Duodenal mucosa (tissue), 2 donors: ENCODE measurements around the gene FRMD4A.

Source experiments
- H3K27ac ChIP-seq: one replicate; pipeline ENCODE4 v1.7.0; 2013; ENCODE audit warnings: low read depth, low read length
- H3K27me3 ChIP-seq, 2 donors: one replicate each; pipeline ENCODE4 v1.7.0; 2013; ENCODE audit warnings: low read length in 2 of 2, control low read depth in 1 of 2; ENCODE audit not compliant: insufficient read depth in 2 of 2, control insufficient read depth in 1 of 2
- H3K36me3 ChIP-seq, 2 donors: one replicate each; pipeline ENCODE4 v1.7.0; 2013; ENCODE audit warnings: low read length in 2 of 2, control low read depth in 1 of 2; ENCODE audit not compliant: insufficient read depth in 2 of 2, control insufficient read depth in 1 of 2
- H3K4me1 ChIP-seq, 2 donors: one replicate each; pipeline ENCODE4 v1.7.0; 2013; ENCODE audit warnings: low read length in 2 of 2, control low read depth in 1 of 2; ENCODE audit not compliant: insufficient read depth in 2 of 2, control insufficient read depth in 1 of 2
- H3K4me3 ChIP-seq, 2 donors: one replicate each; pipeline ENCODE4 v1.7.0; 2013; ENCODE audit warnings: low read length in 2 of 2, low read depth in 1 of 2
- H3K9ac ChIP-seq, 2 donors: one replicate each; pipeline ENCODE4 v1.7.0; 2013; ENCODE audit warnings: low read length in 2 of 2, low read depth in 1 of 2
- H3K9me3 ChIP-seq, 2 donors: one replicate each; pipeline ENCODE4 v1.7.0; 2013; ENCODE audit warnings: low read length in 2 of 2, control low read depth in 1 of 2; ENCODE audit not compliant: control insufficient read depth in 1 of 2

Gene FRMD4A

DNA sequence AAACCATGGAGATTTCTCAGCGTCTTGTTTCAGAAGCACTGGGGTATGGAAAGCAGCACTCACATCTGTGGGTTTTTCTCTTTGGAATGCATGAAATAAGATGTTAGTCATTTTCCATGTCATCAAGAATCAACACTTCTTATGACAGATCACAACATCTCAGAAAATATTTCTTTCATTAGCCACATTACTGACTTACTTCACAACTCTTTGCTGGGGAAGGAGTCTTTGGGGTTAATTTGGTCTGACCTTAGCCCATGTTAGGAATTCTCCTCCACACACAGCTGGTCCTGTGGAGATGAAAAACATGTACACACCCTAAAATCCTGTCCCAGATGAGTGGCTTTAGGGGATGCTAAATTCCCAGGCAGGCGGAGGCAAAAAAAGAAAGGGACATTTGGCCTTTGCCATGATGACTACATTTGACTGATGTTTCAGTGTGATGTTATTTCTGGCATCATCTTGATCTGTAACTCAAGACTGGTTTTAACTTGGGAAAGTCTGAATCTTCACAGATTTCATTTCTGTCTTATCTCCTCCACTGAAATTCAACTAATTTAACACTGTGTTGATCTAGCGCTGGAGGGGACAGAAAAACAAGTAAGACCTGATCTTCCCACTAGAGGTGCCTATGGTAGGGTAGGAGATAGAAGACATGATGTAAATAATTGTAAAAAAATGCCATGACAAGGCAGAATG, 380.7 kb downstream of the FRMD4A start:
- H3K4me1 ChIP-seq: peaks cover 0 to 6% of the 10 kb centered on the region in 2 donors
- no peaks in the 10 kb centered on the region for H3K9me3 ChIP-seq
- no peaks in the 10 kb centered on the region for H3K27me3 ChIP-seq
- no peaks in the 10 kb centered on the region for H3K36me3 ChIP-seq
- no peak overlapping the region for H3K9ac ChIP-seq
- no peak overlapping the region for H3K27ac ChIP-seq
- H3K4me3 ChIP-seq: no peak overlapping the region

DNA sequence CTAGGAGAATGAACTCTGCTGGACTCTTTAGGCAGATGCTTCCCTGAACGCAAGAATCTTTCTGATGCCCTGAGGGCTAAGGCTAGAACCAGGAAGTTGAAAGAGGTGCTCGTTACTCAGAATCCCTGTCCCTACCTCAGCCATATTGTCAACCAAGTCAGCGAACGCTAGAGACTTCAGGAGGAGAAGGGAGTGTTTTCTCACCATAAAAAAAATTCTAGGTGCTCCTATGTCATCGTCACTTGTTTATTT, 384.6 kb downstream of the FRMD4A start:
- no peak overlapping the region for H3K4me3 ChIP-seq
- no peaks in the 10 kb centered on the region for H3K27me3 ChIP-seq
- no peak overlapping the region for H3K9ac ChIP-seq
- H3K36me3 ChIP-seq: no peaks in the 10 kb centered on the region
- no peak overlapping the region for H3K27ac ChIP-seq
- H3K9me3 ChIP-seq: no peaks in the 10 kb centered on the region
- peaks cover 0 to 6% of the 10 kb centered on the region in 2 donors for H3K4me1 ChIP-seq

DNA sequence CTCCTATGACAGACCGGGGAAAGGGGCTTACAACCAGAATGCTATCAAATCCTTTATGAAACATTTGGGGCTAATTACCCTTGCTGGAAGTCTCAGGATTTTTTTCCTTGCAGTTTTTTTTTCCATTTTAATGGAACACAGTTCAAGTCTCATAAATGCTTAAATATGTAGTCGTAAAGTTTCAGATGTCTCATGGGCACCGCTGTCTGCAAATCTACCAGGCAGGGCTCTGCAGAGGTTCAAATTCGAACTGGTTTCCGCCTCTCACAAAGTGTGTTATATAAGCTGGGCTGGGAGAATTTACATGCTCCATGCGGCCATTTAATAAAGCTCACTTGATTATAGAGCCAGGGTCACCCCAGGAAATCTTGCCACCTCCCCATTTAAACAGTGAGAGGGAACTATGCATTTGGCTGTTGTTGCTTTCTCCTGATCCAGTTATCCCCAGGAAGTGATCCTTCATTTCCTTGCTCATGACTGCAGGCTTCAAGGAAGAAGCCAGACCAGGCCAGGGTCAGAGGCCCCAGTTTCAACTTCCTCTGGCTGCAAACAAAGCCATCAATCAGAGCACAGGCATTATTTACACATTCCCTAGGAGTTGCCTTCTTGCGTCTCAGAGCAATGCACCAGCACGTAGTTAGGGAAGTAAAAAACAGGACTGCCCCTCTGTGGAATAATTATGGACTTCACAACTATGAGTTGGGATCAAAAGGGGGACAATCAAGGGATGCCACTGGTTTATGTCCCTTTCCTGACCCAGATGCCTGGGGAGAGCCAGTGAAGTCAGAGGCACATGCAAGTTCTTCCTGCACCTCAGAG, 385.1 kb downstream of the FRMD4A start:
- Histone ChIP-seq H3K4me1 (peaks cover 0 to 6% of the 10 kb centered on the region in 2 donors), H3K27me3 (no peaks in the 10 kb centered on the region), H3K27ac (no peak overlapping the region), H3K4me3 (no peak overlapping the region), H3K9me3 (no peaks in the 10 kb centered on the region), H3K36me3 (no peaks in the 10 kb centered on the region), H3K9ac (no peak overlapping the region)

DNA sequence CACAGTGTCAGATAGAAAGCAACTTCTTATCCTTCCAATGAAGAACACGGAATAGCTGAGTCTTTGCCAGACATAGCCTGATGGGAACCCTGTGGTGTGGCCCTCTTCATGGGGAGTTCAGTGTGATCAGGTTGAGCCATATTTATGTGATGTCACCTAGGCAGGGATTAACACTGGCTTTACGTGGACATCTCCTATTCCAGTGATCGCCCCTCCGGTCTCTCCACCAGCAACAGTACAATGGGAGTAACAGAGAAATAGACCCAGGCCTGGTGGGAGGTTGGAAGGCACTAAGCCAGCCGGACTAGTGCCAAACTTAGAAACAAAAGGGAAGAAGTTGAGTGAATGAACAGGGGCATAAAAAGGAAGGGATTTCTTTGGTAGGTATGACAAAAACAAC, 385.9 kb downstream of the FRMD4A start:
- H3K27ac ChIP-seq: no peak overlapping the region
- H3K4me1 ChIP-seq: peaks cover 0 to 6% of the 10 kb centered on the region in 2 donors

DNA sequence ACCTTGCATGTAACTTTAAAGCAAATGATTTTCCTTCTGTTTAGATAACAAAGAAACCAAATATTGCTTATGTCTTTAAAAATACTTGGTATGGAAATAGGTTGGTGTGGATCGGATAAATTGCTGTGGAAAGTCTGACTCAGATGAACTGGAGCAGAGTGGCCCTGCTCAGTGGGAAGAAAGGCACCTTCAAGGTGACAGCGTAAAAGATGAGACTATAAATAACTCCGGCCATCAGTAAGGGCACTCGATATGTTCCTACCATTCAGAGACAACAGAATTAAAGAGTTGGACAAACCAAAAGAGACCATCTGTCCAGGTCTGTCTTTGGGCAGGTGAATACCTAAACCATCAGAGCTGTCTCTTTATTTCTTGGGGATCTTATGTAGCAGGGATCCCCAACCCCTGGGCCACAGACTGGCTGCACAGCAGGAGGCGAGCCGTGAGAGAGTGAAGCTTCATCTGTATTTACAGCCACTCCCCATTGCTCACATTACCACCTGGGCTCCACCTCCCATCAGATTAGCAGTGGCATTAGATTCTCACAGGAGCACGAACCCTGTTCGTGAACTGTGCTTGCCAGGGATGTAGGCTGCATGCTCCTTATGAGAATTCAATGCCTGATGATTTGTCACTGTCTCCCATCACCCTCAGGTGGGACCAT, 386.9 kb downstream of the FRMD4A start:
- Histone ChIP-seq H3K9ac (no peak overlapping the region), H3K4me3 (no peak overlapping the region), H3K27ac (no peak overlapping the region), H3K27me3 (no peaks in the 10 kb centered on the region), H3K36me3 (no peaks in the 10 kb centered on the region), H3K9me3 (no peaks in the 10 kb centered on the region), H3K4me1 (peaks cover 0 to 6% of the 10 kb centered on the region in 2 donors)

More for the DNA sequence above, 385.9 kb downstream of the FRMD4A start:
- Histone ChIP-seq H3K4me3 (no peak overlapping the region), H3K36me3 (no peaks in the 10 kb centered on the region), H3K9me3 (no peaks in the 10 kb centered on the region), H3K9ac (no peak overlapping the region), H3K27me3 (no peaks in the 10 kb centered on the region)

DNA sequence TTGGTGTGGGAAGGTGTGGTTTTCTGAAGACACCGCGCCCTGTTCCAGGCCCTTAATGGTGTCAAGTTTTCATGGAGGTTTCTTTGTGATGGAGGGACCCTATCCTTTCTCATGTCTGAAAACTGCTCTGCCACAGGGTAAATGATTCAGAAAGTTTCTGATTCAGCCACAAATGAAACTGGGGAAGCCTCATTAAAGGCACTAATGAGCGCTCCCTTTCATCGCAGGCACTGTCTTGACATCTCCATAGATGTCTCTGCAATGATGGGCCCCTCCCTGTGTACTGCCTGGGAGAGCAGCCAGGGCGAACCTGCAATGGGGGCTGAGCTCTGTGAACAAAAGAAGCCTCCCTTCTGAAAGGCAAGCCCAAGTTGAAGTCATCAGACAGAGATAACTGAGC, 388.7 kb downstream of the FRMD4A start:
- Histone ChIP-seq H3K9ac (no peak overlapping the region), H3K4me3 (no peak overlapping the region), H3K4me1 (peaks cover 0 to 6% of the 10 kb centered on the region in 2 donors), H3K27me3 (no peaks in the 10 kb centered on the region), H3K27ac (no peak overlapping the region), H3K36me3 (no peaks in the 10 kb centered on the region), H3K9me3 (no peaks in the 10 kb centered on the region)

DNA sequence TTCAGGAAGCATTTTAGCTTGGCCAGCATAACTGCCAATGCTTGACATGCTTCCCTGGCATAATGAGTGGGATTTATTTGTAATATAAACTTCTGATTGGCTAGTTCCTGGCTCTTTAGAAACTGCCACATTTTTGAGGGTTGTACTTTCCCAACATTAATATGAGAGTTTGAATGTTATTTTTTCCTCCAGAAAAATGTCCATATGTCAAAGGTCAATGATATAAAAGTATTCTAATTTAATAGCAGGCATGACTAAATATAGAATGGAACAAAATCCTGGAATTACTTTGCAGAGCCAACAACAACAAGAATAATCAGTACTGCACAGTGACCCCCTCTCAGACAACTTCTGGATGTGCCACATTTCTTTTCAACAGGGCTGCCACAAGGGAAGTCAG, 391.3 kb downstream of the FRMD4A start:
- no peaks in the 10 kb centered on the region for H3K36me3 ChIP-seq
- H3K4me3 ChIP-seq: no peak overlapping the region
- H3K4me1 ChIP-seq: no peaks in the 10 kb centered on the region
- no peak overlapping the region for H3K27ac ChIP-seq
- no peaks in the 10 kb centered on the region for H3K9me3 ChIP-seq
- H3K27me3 ChIP-seq: no peaks in the 10 kb centered on the region
- H3K9ac ChIP-seq: no peak overlapping the region

DNA sequence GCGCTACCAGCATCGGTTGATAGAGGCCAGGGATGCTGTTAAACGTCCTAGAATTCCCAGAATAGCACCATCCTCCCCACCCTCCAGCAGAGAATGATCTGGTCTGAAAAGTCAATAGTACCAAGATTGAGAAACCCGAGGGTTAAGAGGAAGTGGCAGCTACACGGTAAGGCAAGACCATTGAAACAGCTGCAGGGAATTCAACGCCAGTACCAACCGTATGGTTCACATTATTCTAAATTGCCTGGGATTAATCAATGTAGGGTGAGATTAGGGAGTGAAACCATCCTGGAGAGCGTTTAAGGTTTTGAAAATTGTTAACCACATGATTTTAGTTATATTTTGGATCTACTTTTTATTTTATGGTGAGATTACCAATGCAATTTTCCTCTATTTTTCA, 391.8 kb downstream of the FRMD4A start:
- Histone ChIP-seq H3K27me3 (no peaks in the 10 kb centered on the region), H3K9ac (no peak overlapping the region), H3K27ac (no peak overlapping the region), H3K4me1 (no peaks in the 10 kb centered on the region), H3K36me3 (no peaks in the 10 kb centered on the region), H3K9me3 (no peaks in the 10 kb centered on the region), H3K4me3 (no peak overlapping the region)

DNA sequence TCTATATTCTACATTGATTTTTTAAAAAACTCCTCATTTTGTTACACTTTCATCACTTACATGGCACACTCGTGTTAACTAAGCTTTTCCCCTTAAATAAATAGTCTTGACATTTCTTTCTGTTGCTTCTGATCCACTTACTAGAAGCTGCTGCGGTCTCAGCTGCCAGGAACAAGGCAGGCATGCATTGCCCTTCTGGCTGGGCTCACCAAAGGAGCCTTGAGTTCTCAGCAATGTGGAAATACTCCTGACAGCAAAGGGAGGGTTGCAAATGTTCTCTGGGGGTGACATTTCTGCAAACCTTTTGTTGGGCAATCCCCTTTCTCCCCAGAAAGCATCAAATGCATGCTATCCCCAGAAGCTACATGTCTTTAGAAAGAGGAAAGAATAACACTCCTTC, 393.9 kb downstream of the FRMD4A start:
- H3K4me1 ChIP-seq: no peaks in the 10 kb centered on the region
- H3K27ac ChIP-seq: no peak overlapping the region
- no peaks in the 10 kb centered on the region for H3K36me3 ChIP-seq
- no peaks in the 10 kb centered on the region for H3K27me3 ChIP-seq
- H3K9ac ChIP-seq: no peak overlapping the region
- no peak overlapping the region for H3K4me3 ChIP-seq
- no peaks in the 10 kb centered on the region for H3K9me3 ChIP-seq

DNA sequence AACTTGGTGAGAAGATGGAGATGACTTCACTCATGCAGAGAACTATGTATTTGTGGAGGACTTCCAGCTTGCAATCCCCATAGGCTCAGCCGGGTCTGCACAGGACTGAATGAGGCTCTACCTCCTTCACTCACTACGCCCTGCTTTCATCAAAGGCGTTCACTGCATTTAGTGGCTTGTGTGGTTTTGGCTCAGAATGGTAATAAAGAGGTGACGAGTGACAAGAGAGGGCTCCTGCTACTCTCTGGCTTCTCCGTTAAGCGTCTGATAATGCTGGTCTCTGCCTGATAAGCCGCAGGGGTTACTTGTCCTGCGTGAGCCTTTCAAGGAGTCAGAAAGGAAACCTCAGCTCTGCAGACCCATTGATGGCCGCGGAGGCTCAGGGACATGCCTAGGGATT, 400.6 kb downstream of the FRMD4A start:
- Histone ChIP-seq H3K36me3 (no peaks in the 10 kb centered on the region), H3K4me3 (no peak overlapping the region), H3K9me3 (no peaks in the 10 kb centered on the region), H3K4me1 (no peaks in the 10 kb centered on the region), H3K27ac (no peak overlapping the region), H3K27me3 (no peaks in the 10 kb centered on the region), H3K9ac (no peak overlapping the region)
